HUDEP-2 (cell line): ENCODE measurements around the gene E2F4.
A peak's percentile ranks its signal among the peaks of the same experiment; 100 is the strongest.

ENCODE experiments used
- DNase-seq, 76 experiments: peaks; one replicate each; lab custom pipeline; 2025; ENCODE audit not compliant: unreplicated experiment in 76 of 76; lab: John Stamatoyannopoulos, UW

The E2F4 gene

GRCh38 chr16:67206838-67207248, 14.9 kb downstream of the E2F4 start:
- DNase-seq, result peak in 2 of 76 experiments; percentile 5 to 15

DNA sequence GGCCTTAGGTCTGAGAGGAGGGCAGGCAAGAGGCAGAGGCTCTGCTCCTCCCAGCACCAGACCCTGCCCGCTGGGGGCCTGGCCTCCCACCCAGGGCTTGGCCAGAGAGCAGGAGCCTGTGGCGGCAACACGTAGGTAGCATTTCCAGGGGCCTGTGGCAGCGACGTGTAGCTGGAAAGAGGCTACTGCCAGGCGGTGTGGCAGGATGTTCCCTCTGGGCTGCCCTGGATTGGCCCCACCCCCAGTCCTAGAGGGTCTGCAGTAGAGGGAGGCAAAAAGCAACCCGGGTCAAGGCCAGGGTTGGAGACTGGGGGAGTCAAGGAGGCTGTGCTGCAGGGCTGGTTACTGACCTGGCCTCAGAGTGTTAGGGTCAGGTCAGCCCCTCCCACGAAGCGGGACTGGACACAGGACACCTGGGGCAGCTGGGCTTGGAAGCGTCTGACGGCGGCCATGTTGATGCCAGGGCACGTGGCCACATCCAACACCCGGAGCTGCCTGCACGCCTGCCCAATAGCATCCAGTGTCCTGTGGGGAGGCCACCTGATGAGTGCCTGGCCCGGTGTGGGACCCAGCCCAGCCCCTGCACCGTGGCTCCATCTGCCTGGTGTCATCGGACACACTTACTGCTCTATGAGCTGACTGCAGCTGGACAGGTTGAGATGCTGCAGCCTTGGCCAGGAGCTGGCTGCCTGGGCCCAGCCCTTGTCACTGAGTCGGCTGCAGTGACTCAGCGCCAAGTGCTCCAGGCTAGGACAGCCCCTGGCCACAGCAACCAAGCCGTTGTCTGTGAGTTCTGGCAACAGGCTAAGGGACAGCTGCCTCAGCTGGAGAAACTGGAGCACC, 15.5 kb downstream of the E2F4 start:
- peak in 31 of 76 experiments; percentile 3 to 59 (median 26) for DNase-seq

- DNase-seq, result no peak
These were observed 16.4 kb downstream of the E2F4 start for GRCh38 chr16:67208154-67208896.

DNA sequence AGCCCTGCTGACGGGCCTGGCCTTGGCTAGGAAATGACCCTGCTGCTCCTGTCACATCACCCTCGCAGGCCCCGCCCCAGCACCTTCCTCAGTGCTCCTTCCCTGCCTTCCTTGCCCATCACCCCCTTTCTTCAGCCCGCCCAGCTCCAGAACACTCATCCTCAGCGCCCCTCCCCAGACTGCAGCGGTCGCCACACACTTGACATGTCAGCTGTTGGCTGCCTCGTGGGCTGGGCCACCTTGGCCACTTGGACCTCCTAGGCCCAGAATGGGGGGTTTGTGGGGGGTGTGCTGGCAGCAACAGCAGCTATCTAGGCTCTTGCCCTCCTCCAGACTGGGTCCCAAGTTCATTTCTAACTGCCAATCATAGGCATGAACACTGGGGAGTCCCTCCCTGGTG, 17.6 kb downstream of the E2F4 start:
- no peak for DNase-seq

DNA sequence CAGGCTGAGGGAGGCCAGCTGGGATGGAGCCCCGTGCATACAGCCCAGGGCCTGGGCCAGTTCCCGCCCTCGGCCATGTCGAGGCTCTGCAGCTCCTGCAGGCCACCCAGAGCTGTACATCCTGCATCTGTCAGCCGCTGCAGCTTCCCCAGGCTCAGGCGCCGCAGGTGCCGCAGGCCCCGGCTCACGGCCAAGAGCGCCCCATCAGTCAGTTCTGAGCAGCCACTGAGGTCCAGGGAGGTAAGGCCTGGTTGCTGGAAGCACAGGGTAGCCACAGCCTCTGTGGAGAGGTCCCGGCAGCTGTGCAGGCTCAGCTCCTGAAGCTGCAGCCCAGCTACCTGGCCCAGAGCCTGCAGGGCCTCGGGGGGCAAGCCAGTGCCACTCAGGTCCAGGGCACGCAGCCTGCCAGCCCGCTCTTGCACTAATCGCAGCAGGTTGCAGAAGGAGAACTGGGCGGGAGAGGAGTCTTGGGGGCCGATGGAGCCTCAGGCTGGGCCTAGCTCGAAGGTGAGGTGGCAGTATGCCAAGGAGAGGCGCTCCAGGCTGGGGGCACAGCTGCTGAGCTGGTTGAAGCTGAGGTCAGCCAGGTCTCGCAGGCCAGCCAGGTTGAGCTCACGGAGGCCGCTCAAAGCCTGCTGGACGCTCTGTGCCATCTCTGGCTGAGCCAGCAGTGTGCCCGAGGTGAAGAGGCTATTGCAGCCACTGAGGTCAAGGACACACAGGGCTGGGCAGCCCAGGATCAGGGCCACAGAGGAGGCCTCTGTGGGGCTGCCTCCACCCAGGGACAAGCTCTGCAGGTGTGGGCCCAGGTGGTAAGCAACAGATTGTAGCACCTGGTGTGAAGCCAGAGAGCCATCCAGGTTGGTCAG, 18.3 kb downstream of the E2F4 start:
- DNase-seq, result no peak

- no peak for DNase-seq
These were observed 19.7 kb downstream of the E2F4 start for GRCh38 chr16:67211674-67212073.

GRCh38 chr16:67212766-67213165, 20.8 kb downstream of the E2F4 start:
- DNase-seq, result no peak

DNA sequence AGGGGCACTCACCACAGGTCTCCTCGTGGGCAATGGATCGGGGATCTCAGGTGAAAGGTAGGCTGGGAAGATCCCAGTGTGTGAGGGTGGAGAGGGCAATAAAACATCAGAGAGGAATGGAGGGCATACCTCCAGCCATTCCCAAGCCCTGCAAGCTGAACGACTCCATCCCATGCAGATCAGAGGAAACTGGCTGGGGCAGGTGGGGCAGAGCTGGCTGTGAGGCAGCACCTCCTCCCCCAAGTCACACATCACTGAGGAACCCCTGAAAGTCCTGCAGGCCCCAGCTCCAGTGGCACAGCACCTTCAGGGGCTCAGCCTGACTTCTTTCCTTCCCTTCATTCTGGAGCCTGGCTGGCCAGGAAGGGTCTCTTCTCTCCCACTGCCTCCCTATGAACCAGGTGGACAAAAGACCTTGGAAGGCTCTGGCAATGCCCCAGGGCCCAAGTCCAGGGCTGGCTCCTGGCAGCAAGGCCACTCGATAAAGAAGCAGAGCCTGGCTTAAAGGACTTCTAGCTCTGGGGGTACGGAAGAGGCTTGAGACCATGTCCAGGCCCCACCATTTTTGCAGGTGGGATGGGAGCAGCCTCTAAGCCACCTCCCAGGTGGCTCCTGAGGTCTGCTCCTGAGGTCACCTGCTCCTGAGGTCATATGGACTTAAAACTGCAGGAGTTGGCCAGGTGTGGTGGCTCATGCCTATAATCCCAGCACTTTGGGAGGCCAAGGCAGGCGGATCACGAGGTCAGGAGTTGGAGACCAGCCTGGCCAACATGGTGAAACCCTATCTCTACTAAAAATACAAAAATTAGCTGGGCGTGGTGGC, 21.5 kb downstream of the E2F4 start:
- DNase-seq, result no peak

DNA sequence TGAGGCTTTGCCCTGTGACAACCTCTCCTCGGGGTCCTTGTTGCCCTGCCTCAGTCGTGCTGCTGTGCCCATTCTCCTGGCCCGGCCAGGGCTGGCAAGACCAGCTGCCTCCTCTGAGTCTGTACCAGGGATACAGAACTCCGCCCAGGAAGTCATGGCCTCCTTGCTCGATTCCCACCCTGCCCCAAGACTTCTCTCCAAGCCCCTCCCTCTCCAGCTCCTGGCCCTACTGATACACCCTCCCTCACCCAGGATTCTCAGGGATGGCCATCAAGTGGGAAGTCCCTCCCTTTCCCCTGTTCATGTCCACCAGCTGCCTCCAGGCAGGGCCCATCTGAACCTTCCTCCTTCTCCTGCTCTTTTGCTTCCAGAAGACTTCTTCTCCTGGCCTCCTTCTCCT, 23.8 kb downstream of the E2F4 start:
- DNase-seq, result no peak

DNA sequence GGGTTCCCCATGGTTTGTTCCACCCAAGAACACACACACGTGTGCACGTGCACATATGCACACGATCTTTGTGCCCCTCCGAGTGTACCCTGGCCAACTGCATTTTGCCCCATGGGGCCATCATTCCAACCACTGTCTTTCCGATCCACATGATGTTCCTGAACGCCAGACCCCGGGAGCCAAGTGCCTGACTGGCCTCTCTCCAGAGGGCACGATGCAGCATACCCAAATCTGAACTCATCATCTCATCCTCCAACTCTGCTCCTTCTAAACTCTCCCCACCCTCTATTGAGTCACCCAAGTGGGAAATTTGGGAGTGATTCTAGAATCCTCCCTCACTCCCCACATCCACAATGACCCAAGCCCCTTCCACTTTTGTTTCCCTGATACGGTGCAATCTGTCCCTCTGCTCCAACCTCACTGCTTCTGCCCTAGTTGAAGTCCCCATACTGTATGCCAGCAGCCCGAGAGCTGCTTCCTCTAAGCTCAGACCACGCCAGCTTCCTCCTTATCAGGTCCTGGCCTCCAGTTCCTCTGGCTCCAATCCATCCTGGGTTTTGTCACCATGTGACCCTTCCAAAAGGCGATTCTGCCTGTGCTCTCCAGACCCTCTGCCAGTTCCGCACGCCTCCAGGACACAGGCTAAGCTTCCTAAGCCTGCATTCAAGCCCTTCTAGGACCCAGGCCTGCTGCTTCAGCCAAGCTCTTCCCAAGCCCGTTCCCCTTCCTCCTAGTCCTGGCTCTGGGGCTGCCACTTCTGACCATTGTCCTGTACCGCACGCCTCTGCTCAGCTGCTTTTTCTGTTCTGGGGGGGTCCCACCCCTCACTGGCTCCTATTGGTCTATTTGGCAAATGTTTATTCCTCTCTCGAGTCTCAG, 24.9 kb downstream of the E2F4 start:
- peak in 73 of 76 experiments; percentile 17 to 83 (median 54) for DNase-seq

- no peak for DNase-seq
These were observed 32.0 kb downstream of the E2F4 start for GRCh38 chr16:67223992-67224391.

GRCh38 chr16:67226295-67226803, 34.4 kb downstream of the E2F4 start:
- DNase-seq, result no peak

GRCh38 chr16:67226804-67227566, 35.0 kb downstream of the E2F4 start, which contains the start of gene TMEM208:
Gene TMEM208 (plus strand): TSS chr16:67227130. CDS start chr16:67227219, 89 bp downstream.
- DNase-seq, result peak in 75 of 76 experiments; percentile 41 to 99 (median 96)

DNA sequence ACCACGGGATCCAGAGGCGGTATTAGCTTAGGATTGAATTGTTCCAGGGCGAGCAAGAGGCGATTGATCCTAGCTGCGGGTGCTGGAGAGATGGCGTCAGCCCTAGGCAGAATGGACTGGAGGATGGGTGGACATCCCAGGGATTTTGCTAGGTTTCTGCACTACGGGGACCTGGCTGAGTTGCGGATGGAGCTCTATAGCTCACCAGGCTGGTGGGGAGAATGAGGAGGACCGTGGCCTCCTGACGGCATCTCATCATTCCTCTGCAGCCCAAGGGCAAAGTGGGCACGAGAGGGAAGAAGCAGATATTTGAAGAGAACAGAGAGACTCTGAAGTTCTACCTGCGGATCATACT, 35.6 kb downstream of the E2F4 start:
- no peak for DNase-seq

DNA sequence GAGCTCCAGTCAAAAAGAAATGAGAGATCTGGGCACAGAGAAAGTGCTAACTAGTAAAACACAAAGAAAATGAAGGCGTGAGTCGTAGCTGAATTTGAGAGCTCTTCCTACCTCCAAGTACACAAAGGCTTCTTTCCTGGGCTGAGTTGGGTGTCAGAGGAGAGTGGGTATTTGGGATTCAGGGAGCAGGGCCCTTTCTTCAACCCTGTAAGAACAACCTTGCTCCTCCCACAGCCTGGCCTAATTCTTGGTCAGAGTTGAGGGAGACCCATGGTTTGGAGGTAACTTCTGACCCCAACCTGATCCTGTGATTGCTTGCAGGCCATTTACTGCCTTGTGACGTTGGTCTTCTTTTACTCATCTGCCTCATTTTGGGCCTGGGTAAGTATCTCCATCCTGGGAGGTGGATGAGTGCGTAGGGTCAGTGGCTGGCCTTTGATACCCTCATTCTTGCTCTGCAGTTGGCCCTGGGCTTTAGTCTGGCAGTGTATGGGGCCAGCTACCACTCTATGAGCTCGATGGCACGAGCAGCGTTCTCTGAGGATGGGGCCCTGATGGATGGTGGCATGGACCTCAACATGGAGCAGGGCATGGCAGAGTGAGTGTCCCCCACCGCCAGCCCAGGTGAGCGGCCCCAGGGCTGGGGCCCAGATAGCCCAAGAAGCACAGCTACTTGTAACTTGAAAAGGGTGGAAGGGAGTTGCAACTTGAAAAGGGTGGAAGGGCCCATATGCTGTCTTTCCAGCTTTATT, 36.3 kb downstream of the E2F4 start:
- DNase-seq, result no peak

DNA sequence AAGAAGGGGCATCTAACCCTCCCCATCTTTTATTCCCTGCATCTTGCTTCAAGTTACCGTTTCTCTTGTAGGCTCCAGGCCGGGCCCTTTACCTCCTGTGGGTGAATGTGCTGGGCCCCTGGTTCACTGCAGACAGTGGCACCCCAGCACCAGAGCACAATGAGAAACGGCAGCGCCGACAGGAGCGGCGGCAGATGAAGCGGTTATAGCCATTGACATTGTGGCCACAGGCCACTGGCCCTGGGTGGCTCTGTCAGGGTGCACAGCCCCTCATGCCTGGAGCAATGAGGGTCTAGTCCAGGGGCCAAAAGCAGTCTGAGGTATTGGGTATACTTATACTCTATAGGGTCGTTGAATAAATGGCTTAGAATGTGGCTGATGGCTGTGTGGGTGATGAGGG, 37.0 kb downstream of the E2F4 start:
- DNase-seq, result no peak
